MM.1S (cell line): Measurements from ENCODE around the gene SAXO2.

Experiments
- EZH2 ChIP-seq: fragments of 300-600 bp; sonication (generic); optimal IDR thresholded peaks from 2 replicates; pipeline ENCODE3; 2017; ENCODE audit warnings: low read depth, mild to moderate bottlenecking, antibody characterized with exemption, low read length, mixed read lengths
- TF ChIP-seq, protein P1 (sequence below): fragments of 300-600 bp; sonication (generic); IDR thresholded peaks from 2 replicates; pipeline ENCODE4 v1.5.1; 2016; ENCODE audit warnings: antibody characterized with exemption, low read length, mixed read lengths

GRCh38 chr15:82275410-82275809 lies 12.8 kb downstream of the SAXO2 start:
- TF ChIP-seq, protein P1, sequence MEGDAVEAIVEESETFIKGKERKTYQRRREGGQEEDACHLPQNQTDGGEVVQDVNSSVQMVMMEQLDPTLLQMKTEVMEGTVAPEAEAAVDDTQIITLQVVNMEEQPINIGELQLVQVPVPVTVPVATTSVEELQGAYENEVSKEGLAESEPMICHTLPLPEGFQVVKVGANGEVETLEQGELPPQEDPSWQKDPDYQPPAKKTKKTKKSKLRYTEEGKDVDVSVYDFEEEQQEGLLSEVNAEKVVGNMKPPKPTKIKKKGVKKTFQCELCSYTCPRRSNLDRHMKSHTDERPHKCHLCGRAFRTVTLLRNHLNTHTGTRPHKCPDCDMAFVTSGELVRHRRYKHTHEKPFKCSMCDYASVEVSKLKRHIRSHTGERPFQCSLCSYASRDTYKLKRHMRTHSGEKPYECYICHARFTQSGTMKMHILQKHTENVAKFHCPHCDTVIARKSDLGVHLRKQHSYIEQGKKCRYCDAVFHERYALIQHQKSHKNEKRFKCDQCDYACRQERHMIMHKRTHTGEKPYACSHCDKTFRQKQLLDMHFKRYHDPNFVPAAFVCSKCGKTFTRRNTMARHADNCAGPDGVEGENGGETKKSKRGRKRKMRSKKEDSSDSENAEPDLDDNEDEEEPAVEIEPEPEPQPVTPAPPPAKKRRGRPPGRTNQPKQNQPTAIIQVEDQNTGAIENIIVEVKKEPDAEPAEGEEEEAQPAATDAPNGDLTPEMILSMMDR = no peak
- TF ChIP-seq EZH2 = no peak
